Measurements from ENCODE around the gene IFITM10.

DNA sequence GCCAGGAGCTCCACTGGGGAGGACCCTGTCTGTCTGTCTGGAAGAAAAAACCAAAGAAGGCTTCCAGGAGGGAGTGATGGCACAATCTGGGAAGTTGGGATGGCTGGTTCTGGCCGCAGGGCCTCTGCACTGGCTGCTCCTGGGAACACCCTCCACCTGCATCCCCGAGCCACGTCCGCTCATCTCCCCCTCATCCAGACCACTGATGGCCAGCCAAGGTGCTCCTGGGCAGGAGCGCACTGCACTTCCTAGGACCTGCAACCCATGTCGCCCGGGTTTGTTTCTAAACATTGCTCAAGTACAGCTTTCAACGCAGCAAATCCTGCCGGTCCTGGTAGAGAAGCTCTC is 4.9 kb upstream of the IFITM10 start:
- TF ChIP-seq, protein P1, sequence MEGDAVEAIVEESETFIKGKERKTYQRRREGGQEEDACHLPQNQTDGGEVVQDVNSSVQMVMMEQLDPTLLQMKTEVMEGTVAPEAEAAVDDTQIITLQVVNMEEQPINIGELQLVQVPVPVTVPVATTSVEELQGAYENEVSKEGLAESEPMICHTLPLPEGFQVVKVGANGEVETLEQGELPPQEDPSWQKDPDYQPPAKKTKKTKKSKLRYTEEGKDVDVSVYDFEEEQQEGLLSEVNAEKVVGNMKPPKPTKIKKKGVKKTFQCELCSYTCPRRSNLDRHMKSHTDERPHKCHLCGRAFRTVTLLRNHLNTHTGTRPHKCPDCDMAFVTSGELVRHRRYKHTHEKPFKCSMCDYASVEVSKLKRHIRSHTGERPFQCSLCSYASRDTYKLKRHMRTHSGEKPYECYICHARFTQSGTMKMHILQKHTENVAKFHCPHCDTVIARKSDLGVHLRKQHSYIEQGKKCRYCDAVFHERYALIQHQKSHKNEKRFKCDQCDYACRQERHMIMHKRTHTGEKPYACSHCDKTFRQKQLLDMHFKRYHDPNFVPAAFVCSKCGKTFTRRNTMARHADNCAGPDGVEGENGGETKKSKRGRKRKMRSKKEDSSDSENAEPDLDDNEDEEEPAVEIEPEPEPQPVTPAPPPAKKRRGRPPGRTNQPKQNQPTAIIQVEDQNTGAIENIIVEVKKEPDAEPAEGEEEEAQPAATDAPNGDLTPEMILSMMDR (IDR thresholded peaks at IDR 0.05): no peak
- no peak for TF ChIP-seq POLR2AphosphoS5 (IDR thresholded peaks at IDR 0.05)
- TF ChIP-seq POLR2A (IDR thresholded peaks at IDR 0.05): no peak
- TF ChIP-seq EP300 (IDR thresholded peaks at IDR 0.05): no peak
